Parathyroid adenoma (tissue), 2 donors: ENCODE results near the gene TXNRD2.

Experiments used
- H2AFZ ChIP-seq: fragments of 300-600 bp; sonication (generic); one replicate; pipeline ENCODE4 v1.7.0; 2017; ENCODE audit warnings: antibody characterized with exemption, mild to moderate bottlenecking
- H3K27ac ChIP-seq: fragments of 300-600 bp; sonication (generic); one replicate; pipeline ENCODE4 v1.7.0; 2017
- H3K27me3 ChIP-seq: fragments of 300-600 bp; sonication (generic); one replicate; pipeline ENCODE4 v1.7.0; 2017; ENCODE audit warnings: low read length; ENCODE audit not compliant: control insufficient read depth, insufficient read depth
- H3K36me3 ChIP-seq: fragments of 300-600 bp; sonication (generic); one replicate; pipeline ENCODE4 v1.7.0; 2017; ENCODE audit warnings: low read length; ENCODE audit not compliant: control insufficient read depth, insufficient read depth
- H3K4me1 ChIP-seq: fragments of 300-600 bp; sonication (generic); one replicate; pipeline ENCODE4 v1.7.0; 2017; ENCODE audit warnings: control low read depth
- H3K4me2 ChIP-seq: fragments of 300-600 bp; sonication (generic); one replicate; pipeline ENCODE4 v1.7.0; 2017; ENCODE audit warnings: low read length
- H3K4me3 ChIP-seq: fragments of 300-600 bp; sonication (generic); one replicate; pipeline ENCODE4 v1.7.0; 2017; ENCODE audit warnings: low read depth, low read length
- H3K79me2 ChIP-seq: fragments of 300-600 bp; sonication (generic); one replicate; pipeline ENCODE4 v1.7.0; 2017; ENCODE audit warnings: control low read depth
- H3K9ac ChIP-seq: fragments of 300-600 bp; sonication (generic); one replicate; pipeline ENCODE4 v1.7.0; 2017; ENCODE audit warnings: mild to moderate bottlenecking
- H3K9me3 ChIP-seq: fragments of 300-600 bp; sonication (generic); one replicate; pipeline ENCODE4 v1.7.0; 2017; ENCODE audit warnings: low read length; ENCODE audit not compliant: control insufficient read depth
- TF ChIP-seq, protein P1 (sequence below): fragments of 300-600 bp; sonication (generic); IDR thresholded peaks from one replicate; pipeline ENCODE4 v1.7.0; 2017; ENCODE audit warnings: antibody characterized with exemption, mild to moderate bottlenecking
- donor health status: primary hyperparathyroidism.

The TXNRD2 gene

DNA sequence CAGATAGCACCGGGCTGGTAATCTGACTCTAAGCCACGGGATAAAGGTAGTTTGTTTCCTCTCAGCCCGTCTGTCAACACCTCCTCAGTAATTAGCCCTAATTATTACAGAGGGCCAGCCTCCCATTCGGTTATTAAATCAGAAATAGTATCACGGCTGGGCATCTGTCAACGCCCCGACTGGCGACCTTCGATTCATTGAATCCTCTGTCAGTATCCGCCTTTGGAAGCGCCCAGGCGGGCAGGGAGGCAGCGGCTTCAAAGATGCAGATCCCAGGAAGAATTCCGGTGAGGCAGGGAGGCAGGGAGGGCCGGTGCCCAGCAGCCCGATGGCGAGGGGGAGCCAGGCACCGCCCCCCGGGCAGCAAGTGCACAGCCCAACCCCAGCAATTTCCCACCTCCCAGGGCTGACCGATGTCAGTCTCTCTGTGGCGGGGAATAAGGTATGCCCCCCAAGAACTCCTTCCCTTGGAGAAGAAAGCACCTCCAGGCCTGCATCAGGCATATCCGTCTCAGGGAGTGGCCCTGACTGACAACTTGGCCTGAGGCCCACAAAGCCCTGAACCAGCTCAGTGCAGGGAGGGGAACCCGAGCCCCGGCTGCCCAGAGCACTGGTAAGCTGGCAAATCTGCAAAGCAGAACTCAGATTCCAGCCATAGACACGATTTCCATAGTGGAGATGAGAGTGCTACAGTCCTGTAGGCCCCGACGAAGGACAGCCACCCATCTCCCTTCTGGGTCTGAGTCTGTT, 98.3 kb downstream of the TXNRD2 start:
- H3K4me3 ChIP-seq, result no peak overlapping the region
- no peaks in the 10 kb centered on the region for H3K9me3 ChIP-seq
- no peak overlapping the region for H3K4me2 ChIP-seq
- no peaks in the 10 kb centered on the region for H3K36me3 ChIP-seq
- H3K27ac ChIP-seq, result no peak overlapping the region
- TF ChIP-seq, protein P1, sequence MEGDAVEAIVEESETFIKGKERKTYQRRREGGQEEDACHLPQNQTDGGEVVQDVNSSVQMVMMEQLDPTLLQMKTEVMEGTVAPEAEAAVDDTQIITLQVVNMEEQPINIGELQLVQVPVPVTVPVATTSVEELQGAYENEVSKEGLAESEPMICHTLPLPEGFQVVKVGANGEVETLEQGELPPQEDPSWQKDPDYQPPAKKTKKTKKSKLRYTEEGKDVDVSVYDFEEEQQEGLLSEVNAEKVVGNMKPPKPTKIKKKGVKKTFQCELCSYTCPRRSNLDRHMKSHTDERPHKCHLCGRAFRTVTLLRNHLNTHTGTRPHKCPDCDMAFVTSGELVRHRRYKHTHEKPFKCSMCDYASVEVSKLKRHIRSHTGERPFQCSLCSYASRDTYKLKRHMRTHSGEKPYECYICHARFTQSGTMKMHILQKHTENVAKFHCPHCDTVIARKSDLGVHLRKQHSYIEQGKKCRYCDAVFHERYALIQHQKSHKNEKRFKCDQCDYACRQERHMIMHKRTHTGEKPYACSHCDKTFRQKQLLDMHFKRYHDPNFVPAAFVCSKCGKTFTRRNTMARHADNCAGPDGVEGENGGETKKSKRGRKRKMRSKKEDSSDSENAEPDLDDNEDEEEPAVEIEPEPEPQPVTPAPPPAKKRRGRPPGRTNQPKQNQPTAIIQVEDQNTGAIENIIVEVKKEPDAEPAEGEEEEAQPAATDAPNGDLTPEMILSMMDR, result no peak
- no peaks in the 10 kb centered on the region for H3K27me3 ChIP-seq
- no peaks in the 10 kb centered on the region for H3K79me2 ChIP-seq
- no peak overlapping the region for H3K9ac ChIP-seq
- H2AFZ ChIP-seq, result no peak overlapping the region
- H3K4me1 ChIP-seq, result no peaks in the 10 kb centered on the region

DNA sequence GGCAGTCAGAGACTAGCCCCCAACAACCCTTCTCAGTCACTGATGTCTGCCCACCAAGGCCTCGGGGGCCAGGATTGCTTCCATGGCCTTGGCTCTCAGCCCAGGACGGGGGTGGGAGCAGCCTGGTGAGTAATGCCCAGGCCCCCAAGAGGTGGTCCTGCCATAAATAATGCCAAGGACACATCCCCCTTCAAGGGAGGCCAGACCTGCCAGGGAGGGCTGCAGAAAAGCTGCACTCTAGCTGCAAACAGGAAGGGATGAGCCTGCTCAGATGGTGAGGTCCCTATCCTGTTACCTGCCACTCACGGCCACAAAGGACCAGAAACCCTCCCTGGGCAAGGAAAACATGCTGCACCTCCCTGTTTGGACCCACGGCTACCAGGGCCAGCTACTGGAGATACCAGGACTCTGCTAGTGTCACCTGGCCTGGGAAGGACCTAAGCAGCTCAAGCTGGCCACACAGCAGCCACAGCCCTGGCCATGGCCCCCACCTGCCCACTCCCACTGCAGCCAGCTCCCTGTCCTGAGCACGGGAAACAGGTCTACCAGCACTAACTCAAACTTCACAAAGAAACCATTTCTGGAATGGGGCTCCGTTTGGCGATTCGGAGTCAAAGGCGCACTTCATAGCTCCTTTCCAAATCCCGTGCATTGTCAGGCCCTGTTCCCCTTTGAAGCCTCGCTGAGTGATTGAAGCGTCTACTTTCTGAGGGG, 99.1 kb downstream of the TXNRD2 start:
- H3K79me2 ChIP-seq, result no peaks in the 10 kb centered on the region
- H3K9me3 ChIP-seq, result no peaks in the 10 kb centered on the region
- no peaks in the 10 kb centered on the region for H3K27me3 ChIP-seq
- H2AFZ ChIP-seq, result no peak overlapping the region
- no peak overlapping the region for H3K4me2 ChIP-seq
- H3K4me1 ChIP-seq, result no peaks in the 10 kb centered on the region
- H3K27ac ChIP-seq, result no peak overlapping the region
- no peaks in the 10 kb centered on the region for H3K36me3 ChIP-seq
- no peak overlapping the region for H3K9ac ChIP-seq
- TF ChIP-seq, protein P1, result no peak
- no peak overlapping the region for H3K4me3 ChIP-seq

DNA sequence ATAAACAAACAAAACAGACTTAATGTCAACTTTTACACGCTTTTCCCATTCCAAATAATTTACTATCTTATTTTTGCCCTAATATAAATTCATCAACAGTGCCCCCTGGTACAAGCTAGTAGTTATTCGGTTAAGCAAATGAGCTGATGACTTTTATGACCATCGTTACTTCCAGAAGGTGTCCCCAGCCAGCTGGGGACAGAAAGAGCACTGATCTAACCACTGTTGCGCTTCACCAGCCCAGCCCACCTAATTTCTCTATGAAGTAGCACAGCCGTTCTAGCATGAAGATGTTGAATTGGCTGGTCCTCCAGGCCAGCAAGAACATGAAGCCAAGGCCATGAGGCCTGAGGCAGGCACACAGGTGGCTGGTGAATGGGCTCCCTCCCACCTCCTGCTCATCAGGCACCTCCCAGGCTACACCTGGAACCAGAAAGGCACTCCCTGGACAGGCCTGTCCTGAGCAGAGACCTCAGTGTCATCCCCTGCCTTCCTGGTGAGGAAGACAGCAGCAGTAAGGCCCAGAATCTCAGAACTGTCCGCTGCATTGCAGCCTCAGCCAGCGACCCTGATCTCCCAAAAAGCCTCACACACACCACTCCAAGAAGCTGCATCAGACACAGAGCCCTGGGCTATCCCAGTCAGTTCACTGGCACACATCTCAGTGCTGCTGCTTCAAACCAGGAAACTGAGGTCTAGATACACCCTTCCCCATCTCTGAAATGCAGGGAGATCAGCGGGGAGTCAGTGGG, 99.8 kb downstream of the TXNRD2 start:
- H3K9ac ChIP-seq, result no peak overlapping the region
- H3K4me2 ChIP-seq, result no peak overlapping the region
- H2AFZ ChIP-seq, result no peak overlapping the region
- TF ChIP-seq, protein P1, result no peak
- no peak overlapping the region for H3K4me3 ChIP-seq
- no peaks in the 10 kb centered on the region for H3K4me1 ChIP-seq
- no peaks in the 10 kb centered on the region for H3K36me3 ChIP-seq
- H3K79me2 ChIP-seq, result no peaks in the 10 kb centered on the region
- H3K27ac ChIP-seq, result no peak overlapping the region
- no peaks in the 10 kb centered on the region for H3K9me3 ChIP-seq
- H3K27me3 ChIP-seq, result no peaks in the 10 kb centered on the region

DNA sequence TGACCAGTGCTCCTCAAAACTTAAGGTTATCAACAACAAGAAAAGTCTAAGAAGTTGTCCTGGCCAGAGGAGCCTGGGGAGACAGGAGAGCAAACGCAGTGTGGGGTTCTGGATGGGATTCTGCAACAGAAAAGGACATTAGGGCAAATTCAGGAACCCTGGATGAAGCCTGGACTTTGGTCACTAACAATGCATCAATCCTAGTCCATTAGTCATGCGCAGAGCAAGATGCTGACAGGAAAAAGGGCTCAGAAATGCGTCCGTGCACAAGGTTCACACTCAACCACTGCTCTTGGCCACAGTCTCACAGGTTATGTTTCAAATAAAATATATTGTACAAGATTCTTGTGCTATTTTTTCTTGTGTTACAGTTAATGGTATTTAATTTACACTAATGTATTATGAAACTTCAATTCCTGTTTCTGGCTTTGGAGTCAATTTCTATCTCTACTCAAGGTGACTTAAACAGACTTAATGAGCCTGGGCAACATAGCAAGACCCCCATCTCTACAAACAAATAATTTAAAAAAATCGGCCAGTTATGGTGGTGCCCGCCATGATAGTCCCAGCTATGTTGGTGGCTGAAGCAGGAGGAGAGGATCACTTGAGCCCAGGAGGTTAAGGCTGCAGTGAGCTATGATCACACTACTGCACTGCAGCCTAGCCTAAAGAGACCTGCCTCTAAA, 100.5 kb downstream of the TXNRD2 start:
- Histone ChIP-seq H2AFZ (no peak overlapping the region), H3K9ac (no peak overlapping the region), H3K4me3 (no peak overlapping the region), H3K4me1 (no peaks in the 10 kb centered on the region), H3K79me2 (no peaks in the 10 kb centered on the region), H3K4me2 (no peak overlapping the region), H3K36me3 (no peaks in the 10 kb centered on the region), H3K27ac (no peak overlapping the region), H3K27me3 (no peaks in the 10 kb centered on the region), H3K9me3 (no peaks in the 10 kb centered on the region)
- TF ChIP-seq, protein P1, result no peak
